Endothelial cell of hepatic sinusoid (primary cell): ENCODE data around the gene ZDHHC8.

Source experiments
- in situ Hi-C: cut with HindIII; loops from 2 replicates; pipeline ENCODE4 v1.10.0; 2017; ENCODE audit warnings: low sequenced_read_pairs

The ZDHHC8 gene

GRCh38 chr22:20096574-20097420 is 34.8 kb upstream of the ZDHHC8 start:
- in situ Hi-C loops = no loop called here

GRCh38 chr22:20099099-20099711 is 32.4 kb upstream of the ZDHHC8 start:
- in situ Hi-C loops = no loop called here

- in situ Hi-C loops = no loop called here
These were observed 30.0 kb upstream of the ZDHHC8 start for GRCh38 chr22:20101638-20102037.

- in situ Hi-C loops = no loop called here
These were observed 29.3 kb upstream of the ZDHHC8 start for GRCh38 chr22:20102203-20102780.

GRCh38 chr22:20105456-20106204 is 26.0 kb upstream of the ZDHHC8 start:
- in situ Hi-C loops = no loop called here

- in situ Hi-C loops = no loop called here
These were observed 25.3 kb upstream of the ZDHHC8 start for GRCh38 chr22:20106205-20106848.

GRCh38 chr22:20106849-20107237 is 24.8 kb upstream of the ZDHHC8 start:
- in situ Hi-C loops = no loop called here

GRCh38 chr22:20107471-20107901 is 24.1 kb upstream of the ZDHHC8 start:
- in situ Hi-C loops = no loop called here

- in situ Hi-C loops = no loop called here
These were observed 23.4 kb upstream of the ZDHHC8 start for GRCh38 chr22:20107951-20108756.

- in situ Hi-C loops = no loop called here
These were observed 22.8 kb upstream of the ZDHHC8 start for GRCh38 chr22:20108757-20109230.

GRCh38 chr22:20109411-20110358 is 21.9 kb upstream of the ZDHHC8 start:
- in situ Hi-C loops = no loop called here

- in situ Hi-C loops = no loop called here
These were observed 21.1 kb upstream of the ZDHHC8 start for GRCh38 chr22:20110359-20110985.

- in situ Hi-C loops = no loop called here
These were observed 20.4 kb upstream of the ZDHHC8 start for GRCh38 chr22:20111045-20111688.

GRCh38 chr22:20111689-20112622 is 19.6 kb upstream of the ZDHHC8 start:
- in situ Hi-C loops = no loop called here

GRCh38 chr22:20112623-20113511 is 18.7 kb upstream of the ZDHHC8 start:
- in situ Hi-C loops = no loop called here
